Frontal cortex (tissue), 4 donors: ENCODE results near the gene SLC16A8. TPM values are rescaled to one million over a fixed set of nuclear protein-coding genes. Genes with fewer than 3 reads are reported as not detected.

Experiments used
- DNase-seq, 2 donors: peaks; one replicate each; pipeline ENCODE4 v3.0.0; 2012; ENCODE audit warnings: low spot score in 2 of 2
- FAIRE-seq: peaks from 2 replicates; lab custom pipeline; 2012; peaks lifted over from hg19 to GRCh38; lab: Jason Lieb, UNC
- total RNA-seq: library from RNA; depleted of rRNA; stranded (reverse); fragments of >200 nt; gene quantifications from one replicate; pipeline ENCODE4 v1.2.3, GENCODE V29; 2014
- donor health status: control.
- donor health status: control.
- donor health status: control.

Gene SLC16A8
- total RNA-seq, 1 donor from 2014 or later = 3.7 TPM

DNA sequence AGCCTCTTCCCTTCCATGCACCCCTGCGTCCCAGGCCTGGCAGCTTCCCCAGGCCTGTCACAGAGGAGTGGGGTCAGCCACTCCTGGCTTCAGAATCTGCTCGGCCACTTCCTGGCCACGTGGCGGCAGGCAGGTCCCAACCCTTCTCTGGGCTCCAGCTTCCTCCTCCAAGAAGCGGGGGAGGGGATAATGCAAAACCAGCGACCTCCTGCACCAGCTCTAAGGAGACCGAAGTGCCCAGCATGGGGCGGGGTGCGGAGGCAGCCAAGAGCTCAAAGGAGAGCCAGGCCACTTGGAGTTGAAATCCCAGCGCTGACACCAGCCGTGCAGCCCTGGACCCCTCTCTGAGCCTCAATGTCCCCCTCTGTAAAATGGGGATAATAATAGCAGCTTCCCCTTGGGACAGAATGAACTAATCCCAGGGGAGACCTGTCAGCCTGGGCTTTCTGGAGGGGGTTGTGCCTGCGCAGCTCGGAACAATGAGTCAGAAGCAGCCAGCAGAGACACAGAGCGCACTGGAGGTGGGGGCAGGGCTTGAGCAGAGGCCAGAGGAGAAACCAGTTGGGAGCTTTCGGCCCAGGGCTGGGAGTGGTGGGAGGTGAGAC, 49.6 kb downstream of the SLC16A8 start:
- no peak for FAIRE-seq
- peak; percentile 69 to 79 for DNase-seq

- DNase-seq = peak in 1 of 2 donors; percentile 64
- FAIRE-seq = no peak
These were observed 50.3 kb downstream of the SLC16A8 start for GRCh38 chr22:38033522-38034277.

DNA sequence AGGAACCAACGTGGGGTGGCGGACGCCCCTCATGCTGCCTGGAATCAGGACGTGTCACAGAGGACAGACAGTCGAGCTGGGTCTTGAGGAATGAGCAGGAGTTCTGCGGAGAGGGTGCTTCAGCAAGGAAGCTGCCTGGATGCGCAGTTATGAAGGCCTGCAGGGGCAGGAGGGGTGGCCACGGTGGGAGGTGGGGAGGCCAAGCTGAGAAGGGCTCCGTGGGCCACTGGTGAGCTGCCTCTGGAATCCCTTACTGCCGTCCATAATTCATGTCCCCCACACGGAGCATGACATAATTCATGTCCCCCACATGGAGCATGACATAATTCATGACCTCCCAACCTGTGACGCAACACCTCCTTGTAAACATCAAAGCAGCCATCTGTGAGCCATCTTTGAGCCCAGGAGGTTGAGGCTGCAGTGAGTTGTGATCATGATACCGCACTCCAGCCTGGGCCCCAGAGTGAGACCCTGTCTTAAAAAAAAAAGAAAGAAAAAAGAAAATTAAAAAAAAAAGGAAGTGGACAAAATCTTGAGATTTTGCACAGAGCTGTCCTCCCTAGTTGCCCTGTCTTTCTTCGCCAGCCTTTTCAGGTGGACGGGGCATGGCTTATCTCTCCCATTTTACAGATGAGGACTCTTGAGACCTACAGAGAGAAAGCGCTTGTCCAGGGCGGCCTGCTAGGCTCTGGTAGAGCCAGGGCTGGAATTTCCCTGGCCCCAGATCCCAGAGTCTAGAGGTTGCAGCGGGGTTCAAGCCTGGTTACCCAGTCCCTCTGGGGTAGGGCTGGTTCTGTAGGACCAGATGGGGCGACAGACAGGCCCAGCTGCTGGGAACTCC, 51.1 kb downstream of the SLC16A8 start:
- DNase-seq (no peak), FAIRE-seq (no peak)

- FAIRE-seq (no peak), DNase-seq (no peak)
These were observed 52.5 kb downstream of the SLC16A8 start for GRCh38 chr22:38031491-38031890.

DNA sequence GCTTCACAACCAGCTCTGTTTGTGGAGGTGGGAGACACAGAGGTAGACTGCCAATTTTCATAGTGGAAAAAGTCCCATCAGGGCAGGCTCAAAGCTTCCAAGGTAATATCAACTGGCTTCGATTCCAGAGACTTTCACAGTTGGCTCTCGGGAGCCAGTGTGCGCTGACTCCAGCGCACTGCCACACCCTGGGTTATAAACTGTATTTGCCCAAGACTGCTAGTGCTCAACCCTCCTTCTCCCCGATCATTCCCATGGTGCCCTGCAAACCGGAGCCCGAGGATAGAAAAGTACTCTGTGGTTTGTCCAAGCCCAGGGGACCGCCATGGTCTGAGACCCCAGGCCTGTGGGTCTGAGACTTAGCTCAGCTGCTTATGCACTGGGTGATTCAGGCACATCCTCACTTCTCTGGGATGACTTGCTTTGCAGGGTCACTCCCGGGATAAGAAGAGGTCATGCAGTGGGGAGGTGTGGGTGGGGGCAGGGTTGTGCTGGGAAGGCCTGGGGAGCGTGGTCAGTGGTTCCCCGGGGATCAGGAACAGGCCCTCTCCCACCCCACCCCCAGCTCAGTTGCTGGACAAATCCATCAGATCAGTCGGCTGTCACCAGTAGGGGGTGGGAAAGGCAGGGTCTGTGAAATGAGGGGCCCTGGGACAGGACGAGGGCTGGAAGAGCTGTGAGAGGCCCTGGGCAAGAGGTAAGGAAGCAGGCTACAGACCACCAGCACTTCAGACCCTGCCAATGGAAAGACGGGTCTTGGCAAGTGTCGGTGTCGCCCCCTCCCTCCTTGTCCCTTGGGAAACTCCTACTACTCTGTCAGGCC, 53.5 kb downstream of the SLC16A8 start:
- DNase-seq (no peak), FAIRE-seq (no peak)

- no peak for FAIRE-seq
- no peak for DNase-seq
These were observed 54.1 kb downstream of the SLC16A8 start for GRCh38 chr22:38029901-38030300.

DNA sequence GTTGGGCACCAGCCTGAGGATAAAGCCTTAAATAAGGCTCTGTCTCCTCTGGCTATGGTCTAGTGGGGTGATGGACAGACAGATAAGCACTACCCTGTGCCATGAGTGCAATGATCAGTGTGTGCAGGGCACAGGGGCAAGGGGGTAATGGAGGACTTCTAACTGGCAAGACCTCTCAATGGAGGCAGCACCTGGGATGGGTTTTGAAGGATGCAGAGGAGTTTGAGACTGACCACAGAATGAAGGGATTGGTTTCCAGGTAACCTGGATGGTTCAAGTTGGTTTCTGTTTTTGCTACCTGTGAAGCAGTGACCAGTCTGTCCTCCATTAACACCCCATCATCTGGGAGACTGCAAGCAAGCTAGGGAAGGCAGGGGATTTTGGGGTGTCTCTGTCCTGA, 54.6 kb downstream of the SLC16A8 start:
- no peak for DNase-seq
- FAIRE-seq = no peak

GRCh38 chr22:38028344-38029130, 55.4 kb downstream of the SLC16A8 start:
- DNase-seq = no peak
- no peak for FAIRE-seq

Other genes with a start within 250 kb of the SLC16A8 start
- gene ANKRD54, start 239.8 kb downstream of the SLC16A8 start, total RNA-seq = 13.0 TPM
- gene EIF3L, start 234.8 kb downstream of the SLC16A8 start, total RNA-seq = 695 TPM
- gene MICALL1, start 177.9 kb downstream of the SLC16A8 start, total RNA-seq = 25.7 TPM
- gene C22orf23, start 130.6 kb downstream of the SLC16A8 start, total RNA-seq = 1.2 TPM
- 26.9 TPM for gene POLR2F, start 130.5 kb downstream of the SLC16A8 start, total RNA-seq
- 1.6 TPM for gene SOX10, start 99.6 kb downstream of the SLC16A8 start, total RNA-seq
- 24.9 TPM for gene PICK1, start 26.8 kb downstream of the SLC16A8 start, total RNA-seq
- gene BAIAP2L2, start 26.5 kb upstream of the SLC16A8 start, total RNA-seq = under 0.01 TPM
- gene PLA2G6, start 97.6 kb upstream of the SLC16A8 start, total RNA-seq = 19.6 TPM
- gene MAFF, start 117.8 kb upstream of the SLC16A8 start, total RNA-seq = 1.6 TPM
- 6.9 TPM for gene TMEM184B, start 188.8 kb upstream of the SLC16A8 start, total RNA-seq
- 197 TPM for gene CSNK1E, start 233.2 kb upstream of the SLC16A8 start, total RNA-seq